Activated naive CD4-positive, alpha-beta T cell treated with anti-CD3 and anti-CD28 coated beads for 36 hours (primary cell): ENCODE data around the gene UST. TPM values are rescaled to one million over a fixed set of nuclear protein-coding genes. Genes with fewer than 3 reads are reported as not detected.
"Not testable (repeated sequence)": the region's sequence is repeated elsewhere in the genome, so short reads cannot be mapped to it uniquely, and the experiment has no call there.

Experiments
- CTCF ChIA-PET: fragments of 350-600 bp; sonication (Branson Sonifier 250); formaldehyde crosslinking; loops from one replicate; lab custom pipeline; 2021; ENCODE audit warnings: antibody characterized with exemption; lab: Charles Lee
- DNase-seq: peaks from one replicate; pipeline ENCODE4 v3.0.0-alpha.2; 2020
- H3K27ac Mint-ChIP-seq: one replicate; pipeline ENCODE4 v1.8.0; 2021; ENCODE audit warnings: mild to moderate bottlenecking, mixed read lengths
- H3K27me3 Mint-ChIP-seq: one replicate; pipeline ENCODE4 v1.8.0; 2021; ENCODE audit warnings: low read depth, mixed read lengths
- H3K36me3 Mint-ChIP-seq: one replicate; pipeline ENCODE4 v1.8.0; 2021; ENCODE audit warnings: low read depth, mixed read lengths
- H3K4me1 Mint-ChIP-seq: one replicate; pipeline ENCODE4 v1.8.0; 2021; ENCODE audit warnings: low read depth, mixed read lengths
- H3K4me3 Mint-ChIP-seq: one replicate; pipeline ENCODE4 v1.8.0; 2021; ENCODE audit warnings: mild to moderate bottlenecking, moderate library complexity, mixed read lengths
- H3K9me3 Mint-ChIP-seq: one replicate; pipeline ENCODE4 v1.8.0; 2021; ENCODE audit warnings: mixed read lengths
- intact Hi-C: fragments of 100-400 bp; cut with micrococcal nuclease; formaldehyde crosslinking; loops from one replicate; pipeline ENCODE4 v1.15.1; 2023
- total RNA-seq, 2 experiments: library from RNA; stranded (reverse); gene quantifications; one replicate each; pipeline ENCODE4 v1.2.3, GENCODE V29; 2021

The UST gene
- total RNA-seq, 2 experiments from 2014 or later: 0.20 to 0.74 TPM

- H3K36me3 Mint-ChIP-seq: no peaks in the 10 kb centered on the region
- intact Hi-C loops: no loop called here
- CTCF ChIA-PET: no interaction called here
- no peaks in the 10 kb centered on the region for H3K9me3 Mint-ChIP-seq
- no peaks in the 10 kb centered on the region for H3K4me1 Mint-ChIP-seq
- no peak for DNase-seq
- H3K27me3 Mint-ChIP-seq: peaks cover 13% of the 10 kb centered on the region
- no peak overlapping the region for H3K4me3 Mint-ChIP-seq
- no peak overlapping the region for H3K27ac Mint-ChIP-seq
These were observed 7.6 kb upstream of the UST start for GRCh38 chr6:148738946-148739821.

GRCh38 chr6:148739822-148740128 is 7.1 kb upstream of the UST start:
- CTCF ChIA-PET: interaction anchor here (0.6 kb wide), 1 partner anchor 244 kb away, joined by 4 read pairs; no protein-coding TSS in a partner anchor
- Mint-ChIP-seq H3K36me3 (no peaks in the 10 kb centered on the region), H3K27me3 (peaks cover 15% of the 10 kb centered on the region), H3K27ac (no peak overlapping the region), H3K9me3 (no peaks in the 10 kb centered on the region), H3K4me3 (no peak overlapping the region), H3K4me1 (no peaks in the 10 kb centered on the region)
- DNase-seq: no peak
- intact Hi-C loops: no loop called here

- Mint-ChIP-seq H3K4me3 (no peak overlapping the region), H3K9me3 (no peaks in the 10 kb centered on the region), H3K4me1 (peaks cover 11% of the 10 kb centered on the region), H3K27me3 (peaks cover 29% of the 10 kb centered on the region), H3K27ac (no peak overlapping the region), H3K36me3 (no peaks in the 10 kb centered on the region)
- CTCF ChIA-PET: no interaction called here
- intact Hi-C loops: no loop called here
- DNase-seq: no peak
These were observed 3.4 kb upstream of the UST start for GRCh38 chr6:148743476-148743875.

- no peak overlapping the region for H3K27ac Mint-ChIP-seq
- H3K4me3 Mint-ChIP-seq: peak overlapping the region; percentile 83
- no peaks in the 10 kb centered on the region for H3K9me3 Mint-ChIP-seq
- intact Hi-C loops: loop anchor here (1.0 to 5.0 kb wide), 7 partner anchors 15 to 686 kb away; no protein-coding TSS in a partner anchor
- H3K36me3 Mint-ChIP-seq: no peaks in the 10 kb centered on the region
- no peak for DNase-seq
- peaks cover 13% of the 10 kb centered on the region for H3K4me1 Mint-ChIP-seq
- CTCF ChIA-PET: no interaction called here
- peaks cover 47% of the 10 kb centered on the region for H3K27me3 Mint-ChIP-seq
These were observed 904 bp upstream of the UST start for GRCh38 chr6:148745926-148746325.

- Mint-ChIP-seq H3K4me1 (peaks cover 13% of the 10 kb centered on the region), H3K9me3 (no peaks in the 10 kb centered on the region), H3K4me3 (peak overlapping the region; percentile 62), H3K27me3 (peaks cover 47% of the 10 kb centered on the region), H3K36me3 (no peaks in the 10 kb centered on the region), H3K27ac (no peak overlapping the region)
- CTCF ChIA-PET: interaction anchor here (1.6 kb wide), 1 partner anchor 29 kb away, joined by 4 read pairs; no protein-coding TSS in a partner anchor
- DNase-seq: no peak
- intact Hi-C loops: loop anchor here (2.0 to 5.0 kb wide), 6 partner anchors 14 to 685 kb away; no protein-coding TSS in a partner anchor
These were observed 278 bp downstream of the UST start for GRCh38 chr6:148747145-148747470.

GRCh38 chr6:148747471-148748165 is 788 bp downstream of the UST start:
- H3K27me3 Mint-ChIP-seq: peaks cover 47% of the 10 kb centered on the region
- intact Hi-C loops: loop anchor here (2.0 to 5.0 kb wide), 6 partner anchors 13 to 685 kb away; no protein-coding TSS in a partner anchor
- no peaks in the 10 kb centered on the region for H3K9me3 Mint-ChIP-seq
- peak overlapping the region; percentile 62 for H3K4me3 Mint-ChIP-seq
- DNase-seq: peak; percentile 36
- no peaks in the 10 kb centered on the region for H3K36me3 Mint-ChIP-seq
- H3K4me1 Mint-ChIP-seq: peaks cover 13% of the 10 kb centered on the region
- H3K27ac Mint-ChIP-seq: no peak overlapping the region
- CTCF ChIA-PET: interaction anchor here (0.5 to 1.6 kb wide), 3 partner anchors 13 to 28 kb away, joined by 3 to 4 read pairs (median 3); no protein-coding TSS in a partner anchor

GRCh38 chr6:148749674-148750073 is 2.8 kb downstream of the UST start:
- Mint-ChIP-seq H3K9me3 (no peaks in the 10 kb centered on the region), H3K4me1 (peaks cover 13% of the 10 kb centered on the region), H3K27ac (no peak overlapping the region), H3K4me3 (no peak overlapping the region), H3K36me3 (no peaks in the 10 kb centered on the region), H3K27me3 (peaks cover 50% of the 10 kb centered on the region)
- intact Hi-C loops: loop anchor here (5.0 kb wide), 2 partner anchors 278 to 683 kb away; no protein-coding TSS in a partner anchor
- CTCF ChIA-PET: no interaction called here
- no peak for DNase-seq

GRCh38 chr6:148750838-148751792 is 4.3 kb downstream of the UST start:
- intact Hi-C loops: no loop called here

GRCh38 chr6:148751793-148752170 is 5.0 kb downstream of the UST start:
- no peak for DNase-seq
- intact Hi-C loops: no loop called here
- Mint-ChIP-seq H3K27ac (no peak overlapping the region), H3K36me3 (no peaks in the 10 kb centered on the region), H3K4me3 (no peak overlapping the region), H3K27me3 (peaks cover 42% of the 10 kb centered on the region), H3K4me1 (peaks cover 6% of the 10 kb centered on the region), H3K9me3 (no peaks in the 10 kb centered on the region)
- CTCF ChIA-PET: no interaction called here

More at GRCh38 chr6:148750838-148751792, 4.3 kb downstream of the UST start:
- Mint-ChIP-seq H3K9me3 (no peaks in the 10 kb centered on the region), H3K4me3 (no peak overlapping the region), H3K36me3 (no peaks in the 10 kb centered on the region), H3K27me3 (peaks cover 45% of the 10 kb centered on the region), H3K27ac (no peak overlapping the region), H3K4me1 (peaks cover 9% of the 10 kb centered on the region)
- DNase-seq: no peak
- CTCF ChIA-PET: no interaction called here

GRCh38 chr6:148755379-148755778 is 8.5 kb downstream of the UST start:
- H3K9me3 Mint-ChIP-seq, CTCF ChIA-PET, H3K27ac Mint-ChIP-seq, H3K4me3 Mint-ChIP-seq, intact Hi-C loops, H3K36me3 Mint-ChIP-seq, DNase-seq: not testable (repeated sequence)
- peaks cover 23% of the 10 kb centered on the region for H3K4me1 Mint-ChIP-seq
- peaks cover 31% of the 10 kb centered on the region for H3K27me3 Mint-ChIP-seq

- Mint-ChIP-seq H3K4me1 (peaks cover 37% of the 10 kb centered on the region), H3K4me3 (no peak overlapping the region), H3K9me3 (no peaks in the 10 kb centered on the region), H3K36me3 (no peaks in the 10 kb centered on the region), H3K27ac (no peak overlapping the region), H3K27me3 (peaks cover 33% of the 10 kb centered on the region)
- CTCF ChIA-PET: interaction anchor here (1.2 to 2.4 kb wide), 2 partner anchors 23 to 191 kb away, joined by 3 to 8 read pairs; no protein-coding TSS in a partner anchor
- intact Hi-C loops: loop anchor here (1.0 to 2.0 kb wide), 5 partner anchors 23 to 1435 kb away; no protein-coding TSS in a partner anchor
- no peak for DNase-seq
These were observed 11.2 kb downstream of the UST start for GRCh38 chr6:148757944-148758480.
